ENCODE measurements around the gene NUMB.

The NUMB gene

GRCh38 chr14:73241481-73242165 is 216.7 kb downstream of the NUMB start:
- no peak for DNase-seq

- no peak for DNase-seq
These were observed 217.4 kb downstream of the NUMB start for GRCh38 chr14:73240816-73241480.

- DNase-seq, result no peak
These were observed 218.7 kb downstream of the NUMB start for GRCh38 chr14:73239393-73240241.

GRCh38 chr14:73238941-73239340 is 219.4 kb downstream of the NUMB start:
- DNase-seq, result no peak

GRCh38 chr14:73238424-73238852 is 219.9 kb downstream of the NUMB start:
- DNase-seq, result no peak

GRCh38 chr14:73237786-73238423 is 220.4 kb downstream of the NUMB start:
- DNase-seq, result no peak

- peak; percentile 23 for DNase-seq
These were observed 221.0 kb downstream of the NUMB start, which contains the start of gene PAPLN for GRCh38 chr14:73237219-73237785. PAPLN (plus strand) TSS chr14:73237506; CDS start chr14:73239779, 2,273 bp downstream.

GRCh38 chr14:73236752-73237218 is 221.6 kb downstream of the NUMB start:
- DNase-seq, result no peak

- no peak for DNase-seq
These were observed 222.2 kb downstream of the NUMB start for GRCh38 chr14:73236157-73236556.

- DNase-seq, result no peak
These were observed 222.7 kb downstream of the NUMB start for GRCh38 chr14:73235531-73236155.

- DNase-seq, result no peak
These were observed 223.6 kb downstream of the NUMB start for GRCh38 chr14:73234586-73235394.

GRCh38 chr14:73234029-73234428 is 224.3 kb downstream of the NUMB start:
- DNase-seq, result no peak

GRCh38 chr14:73233564-73233963 is 224.8 kb downstream of the NUMB start:
- DNase-seq, result no peak

- no peak for DNase-seq
These were observed 225.4 kb downstream of the NUMB start for GRCh38 chr14:73232984-73233383.

- DNase-seq, result no peak
These were observed 226.1 kb downstream of the NUMB start for GRCh38 chr14:73231981-73232851.

GRCh38 chr14:73230051-73230450 is 228.3 kb downstream of the NUMB start:
- no peak for DNase-seq

- DNase-seq, result no peak
These were observed 230.2 kb downstream of the NUMB start for GRCh38 chr14:73227812-73228781.

GRCh38 chr14:73225496-73225895 is 232.8 kb downstream of the NUMB start:
- no peak for DNase-seq

Data from NCI-H510A treated with DMSO at 0.1 percent for 48 hours (cell line).